ENCODE data around the gene ANO2. TPM values are rescaled to one million over a fixed set of nuclear protein-coding genes. Genes with fewer than 3 reads are reported as not detected.
"Not testable (repeated sequence)": the region's sequence is repeated elsewhere in the genome, so short reads cannot be mapped to it uniquely, and the experiment has no call there.

ANO2 gene
- total and polyA plus RNA-seq, 5 donors from 2014 or later: 0.10 TPM; not detected in 4

DNA sequence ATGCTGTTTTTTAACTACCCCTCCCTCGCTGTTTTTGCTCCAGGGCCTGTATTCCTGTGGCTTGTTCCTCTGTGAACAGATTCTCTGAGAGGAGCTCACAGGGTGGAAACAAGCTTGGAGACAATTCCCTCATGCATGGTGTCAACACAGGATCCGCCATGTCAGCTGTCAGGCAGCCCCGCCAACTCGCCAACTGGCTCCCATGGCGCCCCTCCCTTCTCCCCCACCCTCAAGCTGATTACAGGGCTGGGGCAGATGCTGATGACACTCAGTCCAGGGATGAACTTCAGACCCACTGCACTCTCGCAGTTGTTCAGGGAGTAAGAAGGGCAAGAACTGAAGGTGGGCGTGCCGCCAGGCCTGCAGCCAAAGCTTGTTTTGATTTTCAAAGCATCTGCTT lies 283.2 kb downstream of the ANO2 start:
- Histone ChIP-seq H3K9me3 (ENCODE audit: control insufficient read depth in 2 of 2, low read length in 2 of 2) (no peaks in the 10 kb centered on the region), H3K27ac (ENCODE audit: insufficient read depth, low read length, poor library complexity, severe bottlenecking) (no peak overlapping the region), H3K4me3 (ENCODE audit: low read depth, low read length) (no peak overlapping the region), H3K27me3 (ENCODE audit: control insufficient read depth, insufficient read depth, low read length) (no peaks in the 10 kb centered on the region), H3K4me1 (ENCODE audit: control insufficient read depth, insufficient read depth, low read length, poor library complexity, severe bottlenecking) (no peaks in the 10 kb centered on the region), H3K36me3 (ENCODE audit: control insufficient read depth, insufficient read depth, low read length) (no peaks in the 10 kb centered on the region)
- Mint-ChIP-seq H3K27ac (no peak overlapping the region), H3K4me1 (no peaks in the 10 kb centered on the region), H3K36me3 (no peaks in the 10 kb centered on the region), H3K4me3 (no peak overlapping the region), H3K27me3 (no peaks in the 10 kb centered on the region), H3K9me3 (peaks cover 0 to 9% (median 0%) of the 10 kb centered on the region in 7 donors)
- no peak for DNase-seq
- no peak for ATAC-seq (ENCODE audit: low read depth in 2 of 2)

DNA sequence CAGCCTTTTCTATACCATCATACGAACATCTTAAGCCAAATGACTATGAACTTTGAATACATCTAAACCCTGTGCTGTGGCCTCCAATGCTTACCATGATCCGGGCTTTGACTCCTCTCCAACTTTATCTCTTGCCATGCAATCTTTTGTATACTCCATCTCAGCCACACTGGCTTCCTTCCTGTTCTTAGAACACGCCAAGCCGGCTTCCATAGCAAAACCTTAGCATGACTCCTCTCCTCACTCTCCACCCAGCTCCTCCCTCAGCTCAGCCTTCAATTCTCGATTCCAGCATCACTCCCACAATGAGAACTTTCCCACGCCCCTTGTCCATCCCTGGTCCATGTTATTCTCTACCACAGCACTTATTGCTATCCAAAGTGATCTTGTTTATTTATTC lies 284.8 kb downstream of the ANO2 start:
- Mint-ChIP-seq H3K9me3 (peaks cover 0 to 7% (median 0%) of the 10 kb centered on the region in 7 donors), H3K36me3 (no peaks in the 10 kb centered on the region), H3K27me3 (no peaks in the 10 kb centered on the region), H3K4me1 (no peaks in the 10 kb centered on the region), H3K27ac (no peak overlapping the region), H3K4me3 (no peak overlapping the region)
- no peaks in the 10 kb centered on the region for H3K36me3 ChIP-seq (ENCODE audit: control insufficient read depth, insufficient read depth, low read length)
- H3K4me1 ChIP-seq (ENCODE audit: control insufficient read depth, insufficient read depth, low read length, poor library complexity, severe bottlenecking): no peaks in the 10 kb centered on the region
- H3K9me3 ChIP-seq (ENCODE audit: control insufficient read depth in 2 of 2, low read length in 2 of 2): no peaks in the 10 kb centered on the region
- DNase-seq (no peak), ATAC-seq (ENCODE audit: low read depth in 2 of 2) (no peak)
- H3K27ac ChIP-seq (ENCODE audit: insufficient read depth, low read length, poor library complexity, severe bottlenecking): no peak overlapping the region
- no peaks in the 10 kb centered on the region for H3K27me3 ChIP-seq (ENCODE audit: control insufficient read depth, insufficient read depth, low read length)
- no peak overlapping the region for H3K4me3 ChIP-seq (ENCODE audit: low read depth, low read length)

DNA sequence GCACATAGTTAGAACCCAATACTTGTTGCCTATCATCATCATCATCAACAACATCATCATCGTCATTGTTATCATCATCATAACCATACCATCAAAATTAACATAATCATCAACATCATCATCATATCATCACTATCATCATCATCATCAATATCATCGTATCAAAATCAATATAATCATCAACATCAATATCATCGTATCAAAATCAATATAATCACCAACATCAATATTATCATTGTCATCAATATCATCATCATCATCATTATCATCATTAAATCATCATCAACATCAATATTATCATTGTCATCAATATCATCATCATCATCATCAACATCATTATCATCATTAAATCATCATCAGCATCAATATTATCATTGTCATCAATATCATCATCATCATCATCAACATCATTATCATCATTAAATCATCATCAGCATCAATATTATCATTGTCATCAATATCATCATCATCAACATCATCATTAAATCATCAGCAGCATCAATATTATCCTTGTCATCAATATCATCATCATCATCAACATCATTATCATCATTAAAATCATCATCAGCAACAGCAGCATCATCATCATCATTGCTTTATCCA lies 286.6 kb downstream of the ANO2 start:
- H3K9me3 Mint-ChIP-seq; ATAC-seq (ENCODE audit: low read depth in 2 of 2); H3K4me3 Mint-ChIP-seq; H3K4me1 Mint-ChIP-seq; H3K27ac ChIP-seq (ENCODE audit: insufficient read depth, low read length, poor library complexity, severe bottlenecking); H3K27me3 ChIP-seq (ENCODE audit: control insufficient read depth, insufficient read depth, low read length); H3K36me3 ChIP-seq (ENCODE audit: control insufficient read depth, insufficient read depth, low read length); H3K9me3 ChIP-seq (ENCODE audit: control insufficient read depth in 2 of 2, low read length in 2 of 2); H3K27me3 Mint-ChIP-seq; H3K4me1 ChIP-seq (ENCODE audit: control insufficient read depth, insufficient read depth, low read length, poor library complexity, severe bottlenecking); H3K36me3 Mint-ChIP-seq; H3K4me3 ChIP-seq (ENCODE audit: low read depth, low read length); DNase-seq; H3K27ac Mint-ChIP-seq: not testable (repeated sequence)

DNA sequence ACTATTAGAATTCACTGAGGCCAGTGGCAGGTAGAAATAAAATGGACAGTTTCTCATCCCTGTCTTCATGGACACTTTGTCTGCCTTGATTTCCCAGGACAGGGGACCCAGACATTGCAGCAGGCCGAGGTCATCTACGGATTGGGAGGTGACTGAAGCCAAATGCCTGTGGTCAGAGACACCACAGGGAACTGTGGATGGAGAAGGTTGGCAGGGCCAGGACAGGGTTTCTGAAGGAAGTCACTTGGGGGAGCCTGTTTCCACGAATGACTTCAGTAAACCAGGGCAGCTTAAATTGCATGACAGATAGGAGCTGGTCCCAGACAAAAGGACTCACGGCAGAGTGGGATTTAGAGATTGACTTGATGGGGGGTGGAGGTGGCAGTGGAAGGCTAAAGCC lies 288.2 kb downstream of the ANO2 start:
- ATAC-seq (ENCODE audit: low read depth in 2 of 2): no peak
- H3K4me1 Mint-ChIP-seq: no peaks in the 10 kb centered on the region
- Histone ChIP-seq H3K36me3 (ENCODE audit: control insufficient read depth, insufficient read depth, low read length) (no peaks in the 10 kb centered on the region), H3K27ac (ENCODE audit: insufficient read depth, low read length, poor library complexity, severe bottlenecking) (no peak overlapping the region), H3K27me3 (ENCODE audit: control insufficient read depth, insufficient read depth, low read length) (no peaks in the 10 kb centered on the region), H3K4me1 (ENCODE audit: control insufficient read depth, insufficient read depth, low read length, poor library complexity, severe bottlenecking) (no peaks in the 10 kb centered on the region), H3K9me3 (ENCODE audit: control insufficient read depth in 2 of 2, low read length in 2 of 2) (no peaks in the 10 kb centered on the region), H3K4me3 (ENCODE audit: low read depth, low read length) (no peak overlapping the region)
- no peak for DNase-seq
- H3K4me3 Mint-ChIP-seq: no peak overlapping the region
- no peaks in the 10 kb centered on the region for H3K27me3 Mint-ChIP-seq
- H3K27ac Mint-ChIP-seq: no peak overlapping the region
- no peaks in the 10 kb centered on the region for H3K36me3 Mint-ChIP-seq
- H3K9me3 Mint-ChIP-seq: peaks cover 0 to 4% (median 0%) of the 10 kb centered on the region in 7 donors

DNA sequence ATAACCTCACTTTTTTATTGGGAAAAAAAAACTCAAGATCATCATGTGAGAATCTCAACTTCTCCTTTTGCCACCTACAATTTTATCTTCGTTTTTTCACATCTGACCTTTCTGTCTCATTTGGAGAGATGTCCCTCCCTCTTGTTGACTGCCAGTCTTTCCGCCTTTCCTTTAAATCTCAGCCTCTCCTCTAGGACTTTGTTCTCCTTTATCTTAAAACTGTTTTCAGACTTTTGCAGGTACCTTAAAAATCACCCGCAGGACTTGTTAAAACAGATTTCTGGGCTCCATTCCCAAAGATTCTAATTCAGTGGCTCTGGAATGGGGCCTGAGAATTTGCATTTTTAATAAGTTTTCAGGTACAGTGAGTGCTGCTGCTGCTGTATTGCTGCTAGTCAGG lies 289.9 kb downstream of the ANO2 start:
- H3K4me3 Mint-ChIP-seq: no peak overlapping the region
- H3K9me3 Mint-ChIP-seq: peaks cover 0 to 2% (median 0%) of the 10 kb centered on the region in 7 donors
- no peaks in the 10 kb centered on the region for H3K4me1 Mint-ChIP-seq
- H3K27ac ChIP-seq (ENCODE audit: insufficient read depth, low read length, poor library complexity, severe bottlenecking): no peak overlapping the region
- no peaks in the 10 kb centered on the region for H3K9me3 ChIP-seq (ENCODE audit: control insufficient read depth in 2 of 2, low read length in 2 of 2)
- no peaks in the 10 kb centered on the region for H3K27me3 ChIP-seq (ENCODE audit: control insufficient read depth, insufficient read depth, low read length)
- H3K27ac Mint-ChIP-seq: no peak overlapping the region
- H3K27me3 Mint-ChIP-seq: peaks cover 11% of the 10 kb centered on the region
- no peak overlapping the region for H3K4me3 ChIP-seq (ENCODE audit: low read depth, low read length)
- ATAC-seq (ENCODE audit: low read depth in 2 of 2): no peak
- H3K36me3 ChIP-seq (ENCODE audit: control insufficient read depth, insufficient read depth, low read length): no peaks in the 10 kb centered on the region
- no peaks in the 10 kb centered on the region for H3K36me3 Mint-ChIP-seq
- no peak for DNase-seq
- no peaks in the 10 kb centered on the region for H3K4me1 ChIP-seq (ENCODE audit: control insufficient read depth, insufficient read depth, low read length, poor library complexity, severe bottlenecking)

DNA sequence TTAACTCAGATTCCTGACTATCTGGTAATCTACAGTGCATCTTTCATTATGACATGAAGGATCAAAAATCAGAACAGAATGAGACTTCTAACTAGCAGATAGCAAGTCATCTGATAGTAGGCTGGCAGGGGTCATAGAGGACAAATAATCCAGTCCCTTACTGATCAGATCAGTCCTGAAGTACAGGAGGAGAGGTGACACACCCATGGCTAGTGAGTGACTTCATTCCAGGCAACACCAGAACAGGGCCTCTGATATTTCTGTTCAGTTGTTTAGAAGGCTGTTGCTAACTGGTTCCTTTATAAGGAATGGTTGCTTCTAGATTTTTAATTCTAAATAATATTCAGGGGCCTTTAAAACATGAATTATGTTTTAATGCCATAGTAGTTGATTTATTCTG lies 291.0 kb downstream of the ANO2 start:
- H3K36me3 ChIP-seq (ENCODE audit: control insufficient read depth, insufficient read depth, low read length): no peaks in the 10 kb centered on the region
- Mint-ChIP-seq H3K27ac (no peak overlapping the region), H3K27me3 (peaks cover 14% of the 10 kb centered on the region), H3K4me3 (no peak overlapping the region), H3K36me3 (no peaks in the 10 kb centered on the region), H3K9me3 (peaks cover 0 to 3% (median 0%) of the 10 kb centered on the region in 7 donors), H3K4me1 (no peaks in the 10 kb centered on the region)
- no peaks in the 10 kb centered on the region for H3K9me3 ChIP-seq (ENCODE audit: control insufficient read depth in 2 of 2, low read length in 2 of 2)
- ATAC-seq (ENCODE audit: low read depth in 2 of 2) (no peak), DNase-seq (no peak)
- H3K4me1 ChIP-seq (ENCODE audit: control insufficient read depth, insufficient read depth, low read length, poor library complexity, severe bottlenecking): no peaks in the 10 kb centered on the region
- no peak overlapping the region for H3K4me3 ChIP-seq (ENCODE audit: low read depth, low read length)
- H3K27ac ChIP-seq (ENCODE audit: insufficient read depth, low read length, poor library complexity, severe bottlenecking): no peak overlapping the region
- H3K27me3 ChIP-seq (ENCODE audit: control insufficient read depth, insufficient read depth, low read length): no peaks in the 10 kb centered on the region

DNA sequence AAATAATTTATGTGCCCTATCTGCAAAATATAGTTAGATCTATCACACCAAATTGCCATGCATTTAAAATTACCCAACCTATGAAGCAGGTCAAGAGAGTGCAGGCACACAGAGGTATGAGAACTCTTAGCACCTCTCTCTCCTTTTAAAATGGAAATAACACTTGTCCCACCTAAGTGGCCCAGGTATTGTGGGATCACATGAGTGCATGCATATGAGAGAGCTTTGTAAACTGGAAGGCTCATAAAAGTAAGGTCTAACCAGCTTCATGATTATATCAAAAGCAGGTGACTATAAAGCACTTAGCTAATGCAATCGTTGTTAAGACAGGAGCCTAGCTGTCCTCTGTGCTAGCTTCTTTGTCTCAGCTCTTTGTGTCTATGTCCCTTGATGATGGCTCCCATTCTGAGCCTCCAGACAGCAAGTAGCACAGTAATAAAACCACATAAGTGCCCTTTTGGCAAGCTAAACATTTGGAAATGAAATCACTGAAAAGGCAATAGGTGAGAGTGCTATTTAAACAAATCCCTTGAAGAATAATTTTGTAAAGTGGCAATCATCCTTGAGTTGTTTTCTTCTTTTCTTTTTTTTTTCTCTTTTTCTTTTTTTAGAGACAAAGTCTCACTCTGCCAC lies 294.1 kb downstream of the ANO2 start:
- ATAC-seq (ENCODE audit: low read depth in 2 of 2): no peak
- H3K36me3 Mint-ChIP-seq: no peaks in the 10 kb centered on the region
- H3K27ac Mint-ChIP-seq: no peak overlapping the region

DNA sequence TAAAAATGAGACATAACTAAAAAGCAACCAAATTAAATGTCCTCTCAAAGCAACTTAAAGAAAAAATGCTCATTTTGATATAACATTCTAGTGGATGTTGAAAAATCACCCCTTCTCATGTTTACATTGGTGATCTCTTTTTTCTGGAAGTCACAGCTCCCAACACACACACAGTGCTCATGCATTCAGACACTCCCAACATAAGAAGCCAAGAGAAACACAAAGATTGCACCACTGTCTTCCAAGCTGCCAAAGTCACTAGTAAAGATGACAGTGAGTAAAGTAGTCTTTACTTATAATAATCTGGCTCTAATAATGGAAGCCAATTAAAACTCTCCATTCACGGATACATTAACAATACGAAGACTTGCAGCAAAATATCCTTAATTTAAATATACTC lies 294.8 kb downstream of the ANO2 start:
- no peaks in the 10 kb centered on the region for H3K36me3 ChIP-seq (ENCODE audit: control insufficient read depth, insufficient read depth, low read length)
- H3K4me3 ChIP-seq (ENCODE audit: low read depth, low read length): no peak overlapping the region
- H3K9me3 Mint-ChIP-seq: peaks cover 0 to 5% (median 0%) of the 10 kb centered on the region in 7 donors
- no peaks in the 10 kb centered on the region for H3K9me3 ChIP-seq (ENCODE audit: control insufficient read depth in 2 of 2, low read length in 2 of 2)
- H3K27me3 ChIP-seq (ENCODE audit: control insufficient read depth, insufficient read depth, low read length): no peaks in the 10 kb centered on the region
- no peak overlapping the region for H3K27ac ChIP-seq (ENCODE audit: insufficient read depth, low read length, poor library complexity, severe bottlenecking)
- peaks cover 18% of the 10 kb centered on the region for H3K27me3 Mint-ChIP-seq
- no peak overlapping the region for H3K4me3 Mint-ChIP-seq
- no peaks in the 10 kb centered on the region for H3K4me1 Mint-ChIP-seq
- no peak for DNase-seq
- no peaks in the 10 kb centered on the region for H3K4me1 ChIP-seq (ENCODE audit: control insufficient read depth, insufficient read depth, low read length, poor library complexity, severe bottlenecking)
- no peak overlapping the region for H3K27ac Mint-ChIP-seq
- H3K36me3 Mint-ChIP-seq: no peaks in the 10 kb centered on the region
- no peak for ATAC-seq (ENCODE audit: low read depth in 2 of 2)

More for the DNA sequence above, 294.1 kb downstream of the ANO2 start:
- Histone ChIP-seq H3K27me3 (ENCODE audit: control insufficient read depth, insufficient read depth, low read length) (no peaks in the 10 kb centered on the region), H3K9me3 (ENCODE audit: control insufficient read depth in 2 of 2, low read length in 2 of 2) (no peaks in the 10 kb centered on the region), H3K36me3 (ENCODE audit: control insufficient read depth, insufficient read depth, low read length) (no peaks in the 10 kb centered on the region), H3K27ac (ENCODE audit: insufficient read depth, low read length, poor library complexity, severe bottlenecking) (no peak overlapping the region), H3K4me3 (ENCODE audit: low read depth, low read length) (no peak overlapping the region), H3K4me1 (ENCODE audit: control insufficient read depth, insufficient read depth, low read length, poor library complexity, severe bottlenecking) (no peaks in the 10 kb centered on the region)
- H3K27me3 Mint-ChIP-seq: peaks cover 18% of the 10 kb centered on the region
- no peak overlapping the region for H3K4me3 Mint-ChIP-seq
- no peaks in the 10 kb centered on the region for H3K4me1 Mint-ChIP-seq
- peaks cover 0 to 5% (median 0%) of the 10 kb centered on the region in 7 donors for H3K9me3 Mint-ChIP-seq
- DNase-seq: no peak

All from CD4-positive, CD25-positive, alpha-beta regulatory T cell (primary cell).